ENCODE data around the gene ITFG1.
"Not testable (repeated sequence)": the region's sequence is repeated elsewhere in the genome, so short reads cannot be mapped to it uniquely, and the experiment has no call there.

Gene ITFG1

GRCh38 chr16:47197536-47198179, 263.2 kb downstream of the ITFG1 start:
- intact Hi-C loops (cut with micrococcal nuclease) = no loop called here
- Mint-ChIP-seq H3K36me3 (ENCODE audit: low read depth) (peaks cover 21% of the 10 kb centered on the region), H3K27ac (no peak overlapping the region), H3K27me3 (no peaks in the 10 kb centered on the region), H3K4me3 (no peak overlapping the region), H3K9me3 (no peaks in the 10 kb centered on the region), H3K4me1 (ENCODE audit: low read depth) (no peaks in the 10 kb centered on the region)

- H3K9me3 Mint-ChIP-seq = no peaks in the 10 kb centered on the region
- H3K27me3 Mint-ChIP-seq = no peaks in the 10 kb centered on the region
- intact Hi-C loops (cut with micrococcal nuclease) = no loop called here
- H3K4me3 Mint-ChIP-seq = no peak overlapping the region
- H3K4me1 Mint-ChIP-seq (ENCODE audit: low read depth) = no peaks in the 10 kb centered on the region
- H3K27ac Mint-ChIP-seq = no peak overlapping the region
- H3K36me3 Mint-ChIP-seq (ENCODE audit: low read depth) = peaks cover 21% of the 10 kb centered on the region
These were observed 264.4 kb downstream of the ITFG1 start for GRCh38 chr16:47196457-47196856.

GRCh38 chr16:47182318-47182717, 278.5 kb downstream of the ITFG1 start:
- Mint-ChIP-seq H3K4me1 (ENCODE audit: low read depth) (no peaks in the 10 kb centered on the region), H3K36me3 (ENCODE audit: low read depth) (peaks cover 34% of the 10 kb centered on the region), H3K27me3 (no peaks in the 10 kb centered on the region), H3K4me3 (no peak overlapping the region), H3K27ac (no peak overlapping the region), H3K9me3 (peaks cover 19% of the 10 kb centered on the region)
- intact Hi-C loops (cut with micrococcal nuclease) = no loop called here

GRCh38 chr16:47181066-47181465, 279.8 kb downstream of the ITFG1 start:
- H3K4me3 Mint-ChIP-seq; H3K27me3 Mint-ChIP-seq; H3K27ac Mint-ChIP-seq; intact Hi-C loops (cut with micrococcal nuclease); H3K4me1 Mint-ChIP-seq (ENCODE audit: low read depth): not testable (repeated sequence)
- H3K36me3 Mint-ChIP-seq (ENCODE audit: low read depth) = peaks cover 36% of the 10 kb centered on the region
- peaks cover 19% of the 10 kb centered on the region for H3K9me3 Mint-ChIP-seq

GRCh38 chr16:47180073-47180472, 280.8 kb downstream of the ITFG1 start:
- Mint-ChIP-seq H3K4me3 (no peak overlapping the region), H3K27me3 (no peaks in the 10 kb centered on the region), H3K4me1 (ENCODE audit: low read depth) (no peaks in the 10 kb centered on the region), H3K9me3 (peaks cover 19% of the 10 kb centered on the region), H3K27ac (no peak overlapping the region), H3K36me3 (ENCODE audit: low read depth) (peaks cover 41% of the 10 kb centered on the region)
- intact Hi-C loops (cut with micrococcal nuclease) = no loop called here

GRCh38 chr16:47175152-47175551, 285.7 kb downstream of the ITFG1 start:
- Mint-ChIP-seq H3K27me3 (no peaks in the 10 kb centered on the region), H3K9me3 (no peaks in the 10 kb centered on the region), H3K4me1 (ENCODE audit: low read depth) (no peaks in the 10 kb centered on the region), H3K4me3 (no peak overlapping the region), H3K36me3 (ENCODE audit: low read depth) (peaks cover 11% of the 10 kb centered on the region), H3K27ac (no peak overlapping the region)
- intact Hi-C loops (cut with micrococcal nuclease) = no loop called here

- no peaks in the 10 kb centered on the region for H3K9me3 Mint-ChIP-seq
- intact Hi-C loops (cut with micrococcal nuclease) = no loop called here
- no peaks in the 10 kb centered on the region for H3K4me1 Mint-ChIP-seq (ENCODE audit: low read depth)
- H3K4me3 Mint-ChIP-seq = no peak overlapping the region
- H3K36me3 Mint-ChIP-seq (ENCODE audit: low read depth) = no peaks in the 10 kb centered on the region
- H3K27ac Mint-ChIP-seq = no peak overlapping the region
- H3K27me3 Mint-ChIP-seq = no peaks in the 10 kb centered on the region
These were observed 298.0 kb downstream of the ITFG1 start for GRCh38 chr16:47162670-47163420.

GRCh38 chr16:47161464-47161863, 299.4 kb downstream of the ITFG1 start:
- Mint-ChIP-seq H3K27ac (no peak overlapping the region), H3K36me3 (ENCODE audit: low read depth) (peaks cover 8% of the 10 kb centered on the region), H3K4me3 (no peak overlapping the region), H3K4me1 (ENCODE audit: low read depth) (no peaks in the 10 kb centered on the region), H3K9me3 (no peaks in the 10 kb centered on the region), H3K27me3 (no peaks in the 10 kb centered on the region)
- intact Hi-C loops (cut with micrococcal nuclease) = no loop called here

GRCh38 chr16:47160422-47160821, 300.4 kb downstream of the ITFG1 start:
- H3K4me1 Mint-ChIP-seq (ENCODE audit: low read depth) = no peaks in the 10 kb centered on the region
- H3K9me3 Mint-ChIP-seq = no peaks in the 10 kb centered on the region
- H3K27me3 Mint-ChIP-seq = no peaks in the 10 kb centered on the region
- H3K36me3 Mint-ChIP-seq (ENCODE audit: low read depth) = peaks cover 14% of the 10 kb centered on the region
- no peak overlapping the region for H3K4me3 Mint-ChIP-seq
- no peak overlapping the region for H3K27ac Mint-ChIP-seq
- intact Hi-C loops (cut with micrococcal nuclease) = no loop called here

GRCh38 chr16:47158992-47159391, 301.9 kb downstream of the ITFG1 start:
- no peaks in the 10 kb centered on the region for H3K4me1 Mint-ChIP-seq (ENCODE audit: low read depth)
- no peak overlapping the region for H3K27ac Mint-ChIP-seq
- peaks cover 14% of the 10 kb centered on the region for H3K36me3 Mint-ChIP-seq (ENCODE audit: low read depth)
- no peaks in the 10 kb centered on the region for H3K9me3 Mint-ChIP-seq
- H3K27me3 Mint-ChIP-seq = no peaks in the 10 kb centered on the region
- intact Hi-C loops (cut with micrococcal nuclease) = no loop called here
- H3K4me3 Mint-ChIP-seq = no peak overlapping the region

- peaks cover 32% of the 10 kb centered on the region for H3K36me3 Mint-ChIP-seq (ENCODE audit: low read depth)
- no peak overlapping the region for H3K4me3 Mint-ChIP-seq
- no peak overlapping the region for H3K27ac Mint-ChIP-seq
- H3K4me1 Mint-ChIP-seq (ENCODE audit: low read depth) = no peaks in the 10 kb centered on the region
- no peaks in the 10 kb centered on the region for H3K27me3 Mint-ChIP-seq
- no peaks in the 10 kb centered on the region for H3K9me3 Mint-ChIP-seq
- intact Hi-C loops (cut with micrococcal nuclease) = no loop called here
These were observed 304.1 kb downstream of the ITFG1 start for GRCh38 chr16:47156680-47157215.

- intact Hi-C loops (cut with micrococcal nuclease); H3K9me3 Mint-ChIP-seq; H3K27me3 Mint-ChIP-seq; H3K27ac Mint-ChIP-seq; H3K4me3 Mint-ChIP-seq; H3K4me1 Mint-ChIP-seq (ENCODE audit: low read depth): not testable (repeated sequence)
- H3K36me3 Mint-ChIP-seq (ENCODE audit: low read depth) = peaks cover 38% of the 10 kb centered on the region
These were observed 308.4 kb downstream of the ITFG1 start for GRCh38 chr16:47152501-47152900.

GRCh38 chr16:47150067-47150466, 310.8 kb downstream of the ITFG1 start:
- intact Hi-C loops (cut with micrococcal nuclease) = no loop called here
- H3K27me3 Mint-ChIP-seq = peaks cover 13% of the 10 kb centered on the region
- no peaks in the 10 kb centered on the region for H3K4me1 Mint-ChIP-seq (ENCODE audit: low read depth)
- H3K9me3 Mint-ChIP-seq = no peaks in the 10 kb centered on the region
- no peak overlapping the region for H3K4me3 Mint-ChIP-seq
- no peak overlapping the region for H3K27ac Mint-ChIP-seq
- H3K36me3 Mint-ChIP-seq (ENCODE audit: low read depth) = peaks cover 24% of the 10 kb centered on the region

- intact Hi-C loops (cut with micrococcal nuclease) = loop anchor here (5.0 to 10.0 kb wide), 4 partner anchors 57 to 910 kb away; partner anchors contain the start of gene DNAJA2
- Mint-ChIP-seq H3K36me3 (ENCODE audit: low read depth) (no peaks in the 10 kb centered on the region), H3K9me3 (no peaks in the 10 kb centered on the region), H3K27ac (peak overlapping the region; percentile 79), H3K4me3 (peak overlapping the region; percentile 81), H3K4me1 (ENCODE audit: low read depth) (peaks cover 22% of the 10 kb centered on the region), H3K27me3 (peaks cover 21% of the 10 kb centered on the region)
These were observed 316.3 kb downstream of the ITFG1 start for GRCh38 chr16:47144559-47144877.
